ENCODE results near the gene ZNF408. TPM values are rescaled to one million over a fixed set of nuclear protein-coding genes. Genes with fewer than 3 reads are reported as not detected.
A peak's percentile ranks its signal among the peaks of the same experiment; 100 is the strongest.
"Not testable (repeated sequence)": the region's sequence is repeated elsewhere in the genome, so short reads cannot be mapped to it uniquely, and the experiment has no call there.

The ZNF408 gene
- total and polyA plus RNA-seq, 2 experiments from 2014 or later: 7.8 to 10.7 TPM

GRCh38 chr11:46701078-46701654 lies 335 bp downstream of the ZNF408 start:
- Histone ChIP-seq H3K27me3 (no peaks in the 10 kb centered on the region), H3K4me1 (ENCODE audit: insufficient read depth) (peaks cover 18% of the 10 kb centered on the region), H3K4me3 (peak overlapping the region; percentile 81), H3K4me2 (peak overlapping the region; percentile 96), H3K9me2 (replicated peaks; ENCODE audit: insufficient read depth) (no peaks in the 10 kb centered on the region), H2AFZ (peak overlapping the region; percentile 96), H3K27ac (peak overlapping the region; percentile 98), H3K79me2 (peaks cover 53% of the 10 kb centered on the region), H3K36me3 (replicated peaks; ENCODE audit: insufficient read depth, low read depth) (no peaks in the 10 kb centered on the region), H3K9me3 (ENCODE audit: low read depth) (no peaks in the 10 kb centered on the region), H4K20me1 (ENCODE audit: insufficient read depth, poor library complexity, severe bottlenecking) (peaks cover 5% of the 10 kb centered on the region)
- no peak for TF ChIP-seq EZH2 (IDR thresholded peaks at IDR 0.05; ENCODE audit: borderline replicate concordance)
- no peak for TF ChIP-seq CTCF (IDR thresholded peaks at IDR 0.05; ENCODE audit: poor library complexity)
- WGBS (ENCODE audit: low lambda C conversion rate, missing lambda C conversion rate): 2% methylated on average over 29 of the region's 29 CpGs
- no peak for DNase-seq (ENCODE audit: low spot score)

GRCh38 chr11:46705070-46705688 lies 4.3 kb downstream of the ZNF408 start:
- H3K4me2 ChIP-seq: no peak overlapping the region
- H3K27me3 ChIP-seq: no peaks in the 10 kb centered on the region
- H3K4me1 ChIP-seq (ENCODE audit: insufficient read depth): peaks cover 9% of the 10 kb centered on the region
- no peak overlapping the region for H3K27ac ChIP-seq
- no peak overlapping the region for H3K4me3 ChIP-seq
- no peaks in the 10 kb centered on the region for H3K36me3 ChIP-seq (replicated peaks; ENCODE audit: insufficient read depth, low read depth)
- no peaks in the 10 kb centered on the region for H3K9me2 ChIP-seq (replicated peaks; ENCODE audit: insufficient read depth)
- TF ChIP-seq EZH2phosphoT487 (IDR thresholded peaks at IDR 0.05; ENCODE audit: low read depth, severe bottlenecking, unreplicated experiment) (no peak), CTCF (IDR thresholded peaks at IDR 0.05; ENCODE audit: poor library complexity) (no peak), EZH2 (IDR thresholded peaks at IDR 0.05; ENCODE audit: borderline replicate concordance) (no peak)
- no peaks in the 10 kb centered on the region for H4K20me1 ChIP-seq (ENCODE audit: insufficient read depth, poor library complexity, severe bottlenecking)
- no peak for DNase-seq (ENCODE audit: low spot score)
- peaks cover 26% of the 10 kb centered on the region for H3K79me2 ChIP-seq
- no peak overlapping the region for H2AFZ ChIP-seq
- over 99% methylated on average over 31 of the region's 31 CpGs for WGBS (ENCODE audit: low lambda C conversion rate, missing lambda C conversion rate)
- H3K9me3 ChIP-seq (ENCODE audit: low read depth): no peaks in the 10 kb centered on the region

GRCh38 chr11:46706886-46707285 lies 6.1 kb downstream of the ZNF408 start:
- Histone ChIP-seq H2AFZ (no peak overlapping the region), H3K4me2 (no peak overlapping the region), H3K4me3 (no peak overlapping the region), H3K36me3 (replicated peaks; ENCODE audit: insufficient read depth, low read depth) (no peaks in the 10 kb centered on the region), H3K79me2 (peaks cover 16% of the 10 kb centered on the region), H3K4me1 (ENCODE audit: insufficient read depth) (peaks cover 6% of the 10 kb centered on the region), H3K9me3 (ENCODE audit: low read depth) (no peaks in the 10 kb centered on the region), H3K27me3 (no peaks in the 10 kb centered on the region), H4K20me1 (ENCODE audit: insufficient read depth, poor library complexity, severe bottlenecking) (no peaks in the 10 kb centered on the region), H3K27ac (no peak overlapping the region), H3K9me2 (replicated peaks; ENCODE audit: insufficient read depth) (no peaks in the 10 kb centered on the region)
- TF ChIP-seq CTCF (IDR thresholded peaks at IDR 0.05; ENCODE audit: poor library complexity) (no peak), EZH2 (IDR thresholded peaks at IDR 0.05; ENCODE audit: borderline replicate concordance) (no peak), EZH2phosphoT487 (IDR thresholded peaks at IDR 0.05; ENCODE audit: low read depth, severe bottlenecking, unreplicated experiment) (no peak)
- WGBS (ENCODE audit: low lambda C conversion rate, missing lambda C conversion rate): 96% methylated on average over 6 of the region's 7 CpGs
- no peak for DNase-seq (ENCODE audit: low spot score)

- not testable (repeated sequence) for H3K79me2 ChIP-seq; DNase-seq (ENCODE audit: low spot score); H3K9me3 ChIP-seq (ENCODE audit: low read depth); H3K4me1 ChIP-seq (ENCODE audit: insufficient read depth); H3K27ac ChIP-seq; H3K4me3 ChIP-seq; H3K36me3 ChIP-seq (replicated peaks; ENCODE audit: insufficient read depth, low read depth); H4K20me1 ChIP-seq (ENCODE audit: insufficient read depth, poor library complexity, severe bottlenecking); H3K4me2 ChIP-seq; H2AFZ ChIP-seq; H3K27me3 ChIP-seq; H3K9me2 ChIP-seq (replicated peaks; ENCODE audit: insufficient read depth)
- WGBS (ENCODE audit: low lambda C conversion rate, missing lambda C conversion rate): 87% methylated on average over 9 of the region's 9 CpGs
Observed at GRCh38 chr11:46709351-46709750, 8.5 kb downstream of the ZNF408 start.
